Panc1 (cell line): ENCODE results near the gene CCDC178.

Experiments used
- CTCF ChIP-seq: fragments of 450-650 bp; IDR thresholded peaks from 2 replicates; pipeline ENCODE4 v1.5.1; 2017; ENCODE audit warnings: mild to moderate bottlenecking
- POLR2AphosphoS5 ChIP-seq: IDR thresholded peaks from 2 replicates; pipeline ENCODE4 v1.6.1; 2012; ENCODE audit warnings: mild to moderate bottlenecking, low read depth, low read length, moderate library complexity
- REST ChIP-seq, 2 experiments: IDR thresholded peaks; 2 replicates each; pipeline ENCODE4 v1.6.1; 2011 to 2012; ENCODE audit warnings: low read depth in 2 of 2, control low read depth in 1 of 2, low read length in 1 of 2, mild to moderate bottlenecking in 1 of 2, moderate library complexity in 1 of 2; ENCODE audit not compliant: insufficient read depth in 1 of 2

DNA sequence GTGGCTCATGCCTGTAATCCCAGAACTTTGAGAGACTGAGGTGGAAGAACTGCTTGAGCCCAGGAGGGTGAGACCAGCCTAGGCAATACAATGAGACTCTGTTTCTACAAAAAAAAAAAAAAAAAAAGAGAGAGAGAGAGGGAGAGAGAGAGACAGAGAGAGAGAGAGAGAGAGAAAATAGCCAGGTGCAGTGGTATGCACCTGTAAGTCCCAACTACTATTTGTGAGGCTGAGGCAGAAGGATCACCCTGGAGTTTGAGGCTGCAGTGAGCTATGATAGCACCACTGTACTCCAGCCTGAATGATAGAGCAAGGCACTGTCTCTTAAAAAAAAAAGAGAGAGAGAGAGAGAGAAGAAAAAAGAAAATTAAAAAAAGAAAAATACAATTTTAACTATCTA lies 245.7 kb downstream of the CCDC178 start:
- TF ChIP-seq CTCF (no peak), REST (IDR thresholded peaks at IDR 0.05; ENCODE audit: insufficient read depth in 1 of 2, low read depth in 2 of 2, low read length in 1 of 2) (no peak), POLR2AphosphoS5 (no peak)
